HCT116 (cell line): Measurements from ENCODE around the gene PRICKLE2. TPM values are rescaled to one million over a fixed set of nuclear protein-coding genes. Genes with fewer than 3 reads are reported as not detected.

ENCODE experiments used
- ATAC-seq: fragments of 200-7000 bp; cut with Tn5 transposase; 2 replicates; pipeline ENCODE4 v1.9.1; 2020; ENCODE audit warnings: mild to moderate bottlenecking, moderate library complexity
- BruUV-seq: library from RNA; stranded (reverse); fragments of 400-500 nt; replicated peaks from 2 replicates; lab custom pipeline; 2021; lab: Mats Ljungman, UMichigan
- CTCF ChIA-PET: fragments of 300-600 bp; sonication (Branson Sonifier 250); formaldehyde crosslinking; loops from one replicate; lab custom pipeline; 2021; ENCODE audit warnings: antibody characterized with exemption; lab: Charles Lee
- POLR2A ChIA-PET: fragments of 300-600, 350-600 bp; sonication (Branson Sonifier 250); formaldehyde crosslinking; loops from one replicate; lab custom pipeline; 2021; ENCODE audit warnings: antibody characterized with exemption; lab: Charles Lee
- RAD21 ChIA-PET, 2 experiments: fragments of 300-600 bp; sonication (Branson Sonifier 250); formaldehyde crosslinking; loops; one replicate each; lab custom pipeline; 2023; ENCODE audit warnings: low total read pairs in 2 of 2; ENCODE audit not compliant: uncharacterized antibody in 2 of 2, unreplicated experiment in 2 of 2, low non-redundant PET in 1 of 2; lab: Charles Lee
- DNase-seq: peaks from one replicate; pipeline ENCODE4 v3.0.0-alpha.2; 2010; ENCODE audit warnings: low read depth, low spot score
- H2AFZ ChIP-seq: fragments of 200-600 bp; shearing (Covaris generic), sonication (generic); 2 replicates; pipeline ENCODE4 v1.6.1; 2017; ENCODE audit warnings: low read depth, mixed run types, mixed read lengths, antibody characterized with exemption, low read length; ENCODE audit not compliant: poor library complexity, severe bottlenecking
- H3K27ac ChIP-seq: 2 replicates; pipeline ENCODE4 v1.5.1; 2012; ENCODE audit warnings: low read depth, low read length
- H3K27me3 ChIP-seq: fragments of 200-600 bp; sonication (generic); 2 replicates; pipeline ENCODE4 v1.6.1; 2016; ENCODE audit warnings: mixed run types, low read length, mixed read lengths; ENCODE audit not compliant: insufficient read depth
- H3K36me3 ChIP-seq, 2 experiments: fragments of 200-500 bp in 1 of 2; fragments of 200-600 bp in 1 of 2; sonication (Bioruptor generic) in 1 of 2; sonication (generic) in 1 of 2; 2 replicates each; pipeline versions ENCODE4 v1.5.1 to v1.6.1; 2014 to 2016; ENCODE audit warnings: low read length in 2 of 2, inconsistent platforms in 1 of 2, mixed read lengths in 1 of 2, mixed run types in 1 of 2; ENCODE audit not compliant: insufficient read depth in 2 of 2, control insufficient read depth in 1 of 2
- H3K4me1 ChIP-seq, 2 experiments: fragments of 200-600 bp in 1 of 2; sonication (generic) in 1 of 2; 2 replicates each; pipeline versions ENCODE4 v1.5.1 to v1.6.1; 2012 to 2017; ENCODE audit warnings: low read length in 2 of 2, inconsistent platforms in 1 of 2, mild to moderate bottlenecking in 1 of 2, mixed read lengths in 1 of 2, mixed run types in 1 of 2, moderate library complexity in 1 of 2; ENCODE audit not compliant: insufficient read depth in 2 of 2, control insufficient read depth in 1 of 2
- H3K4me2 ChIP-seq: fragments of 200-600 bp; sonication (generic); 2 replicates; pipeline ENCODE4 v1.6.1; 2017; ENCODE audit warnings: mixed run types, low read length, mixed read lengths
- H3K4me3 ChIP-seq, 2 experiments: fragments of 200-600 bp in 1 of 2; sonication (generic) in 1 of 2; replicated peaks in 1 of 2; 2 replicates each; pipeline ENCODE4 v1.5.1; 2011 to 2016; ENCODE audit warnings: low read length in 2 of 2, control low read depth in 1 of 2, low read depth in 1 of 2, mild to moderate bottlenecking in 1 of 2, mixed read lengths in 1 of 2, mixed run types in 1 of 2
- H3K79me2 ChIP-seq: fragments of 200-600 bp; sonication (generic); 2 replicates; pipeline ENCODE4 v1.6.1; 2017; ENCODE audit warnings: mild to moderate bottlenecking, mixed run types, low read length, moderate library complexity, mixed read lengths; ENCODE audit not compliant: insufficient read depth
- H3K9ac ChIP-seq: fragments of 200-600 bp; sonication (generic); 2 replicates; pipeline ENCODE4 v1.6.1; 2016; ENCODE audit warnings: low read length, mixed read lengths
- H3K9me2 ChIP-seq: fragments of 200-600 bp; sonication (generic), shearing (Covaris generic); 2 replicates; pipeline ENCODE4 v1.6.1; 2017; ENCODE audit warnings: mixed run types, mild to moderate bottlenecking, moderate library complexity; ENCODE audit not compliant: insufficient read depth
- H3K9me3 ChIP-seq, 2 experiments: fragments of 200-500 bp in 1 of 2; fragments of 200-600 bp in 1 of 2; sonication (Bioruptor generic) in 1 of 2; sonication (generic) in 1 of 2; 2 replicates each; pipeline ENCODE4 v1.6.1; 2014 to 2017; ENCODE audit warnings: low read length in 2 of 2, mixed read lengths in 2 of 2, inconsistent platforms in 1 of 2, low read depth in 1 of 2, mild to moderate bottlenecking in 1 of 2, mixed run types in 1 of 2, moderate library complexity in 1 of 2; ENCODE audit not compliant: control insufficient read depth in 1 of 2, insufficient read depth in 1 of 2
- H4K20me1 ChIP-seq: fragments of 200-600 bp; sonication (generic), shearing (Covaris generic); 2 replicates; pipeline ENCODE4 v1.6.1; 2017; ENCODE audit warnings: mixed run types, mild to moderate bottlenecking, moderate library complexity; ENCODE audit not compliant: insufficient read depth
- CEBPB ChIP-seq: IDR thresholded peaks from 2 replicates; pipeline ENCODE4 v1.6.1; 2012; ENCODE audit warnings: low read depth
- EZH2 ChIP-seq: fragments of 200-600 bp; sonication (generic); IDR thresholded peaks from 2 replicates; pipeline ENCODE4 v1.6.1; 2017; ENCODE audit warnings: antibody characterized with exemption, mixed run types
- EZH2phosphoT487 ChIP-seq: fragments of 200-600 bp; IDR thresholded peaks from 2 replicates; pipeline ENCODE4 v1.6.1; 2018; ENCODE audit warnings: antibody characterized with exemption, borderline replicate concordance
- JUND ChIP-seq: IDR thresholded peaks from 2 replicates; pipeline ENCODE4 v1.6.1; 2012
- POLR2A ChIP-seq: IDR thresholded peaks from 2 replicates; pipeline ENCODE4 v1.7.0; 2011; ENCODE audit warnings: borderline replicate concordance; ENCODE audit not compliant: insufficient read depth, insufficient read length; ENCODE audit errors: extremely low read depth
- SP1 ChIP-seq: IDR thresholded peaks from 2 replicates; pipeline ENCODE4 v1.6.1; 2012; ENCODE audit warnings: low read depth
- YY1 ChIP-seq: IDR thresholded peaks from 2 replicates; pipeline ENCODE4 v1.6.1; 2011; ENCODE audit warnings: low read length, low read depth, moderate library complexity, mild to moderate bottlenecking; ENCODE audit not compliant: insufficient replicate concordance; ENCODE audit errors: extremely low read depth
- ZBTB33 ChIP-seq: IDR thresholded peaks from 2 replicates; pipeline ENCODE4 v1.6.1; 2011; ENCODE audit warnings: mild to moderate bottlenecking, low read length, moderate library complexity; ENCODE audit not compliant: insufficient replicate concordance; ENCODE audit errors: extremely low read depth
- intact Hi-C: fragments of 100-400 bp; cut with micrococcal nuclease; formaldehyde crosslinking; loops from 2 replicates; pipeline ENCODE4 v1.10.0; 2022
- total RNA-seq: library from RNA; stranded (reverse); gene quantifications from one replicate; pipeline ENCODE4 v1.2.1, GENCODE V29; 2021; ENCODE audit not compliant: unreplicated experiment

PRICKLE2 gene
- total RNA-seq, 1 experiment from 2014 or later, result 0.05 TPM

GRCh38 chr3:64179860-64180259, 45.4 kb downstream of the PRICKLE2 start:
- H3K27me3 ChIP-seq, result 0 out of 2 replicates have a peak, but pooled peaks cover 17% of the 10 kb centered on the region
- ChIA-PET POLR2A (no interaction called here), CTCF (no interaction called here), RAD21 (no interaction called here)
- DNase-seq, result no peak
- H3K4me1 ChIP-seq, result no peaks in the 10 kb centered on the region
- no peaks in the 10 kb centered on the region for H3K36me3 ChIP-seq
- no peaks in the 10 kb centered on the region for H4K20me1 ChIP-seq
- TF ChIP-seq CEBPB (no peak), YY1 (no peak), POLR2A (no peak), EZH2phosphoT487 (no peak)
- no peak overlapping the region for H3K27ac ChIP-seq
- intact Hi-C loops, result no loop called here
- H3K79me2 ChIP-seq, result no peaks in the 10 kb centered on the region
- no peak overlapping the region for H2AFZ ChIP-seq
- no peak overlapping the region for H3K4me3 ChIP-seq
- H3K4me2 ChIP-seq, result no peak overlapping the region
- no peak overlapping the region for H3K9ac ChIP-seq
- no TSS peak for BruUV-seq
- no peak for ATAC-seq
- H3K9me3 ChIP-seq, result no peaks in the 10 kb centered on the region
- H3K9me2 ChIP-seq, result no peaks in the 10 kb centered on the region

GRCh38 chr3:64179249-64179648, 46.0 kb downstream of the PRICKLE2 start:
- Histone ChIP-seq H3K4me3 (no peak overlapping the region), H3K9me3 (no peaks in the 10 kb centered on the region), H3K4me1 (no peaks in the 10 kb centered on the region), H3K9ac (no peak overlapping the region), H3K9me2 (no peaks in the 10 kb centered on the region), H2AFZ (no peak overlapping the region), H3K36me3 (no peaks in the 10 kb centered on the region), H3K27ac (no peak overlapping the region), H3K79me2 (no peaks in the 10 kb centered on the region)
- ATAC-seq (no peak), DNase-seq (no peak)
- CTCF ChIA-PET, result no interaction called here
- RAD21 ChIA-PET, result no interaction called here
- no TSS peak for BruUV-seq
- intact Hi-C loops, result no loop called here
- POLR2A ChIA-PET, result no interaction called here
- no peak for TF ChIP-seq EZH2
- TF ChIP-seq SP1, result no peak
- no peak for TF ChIP-seq JUND
- TF ChIP-seq ZBTB33, result no peak
- TF ChIP-seq, all 23 proteins: peak for 0
- Histone ChIP-seq H4K20me1 (no peaks in the 10 kb centered on the region), H3K27me3 (peaks cover 23% of the 10 kb centered on the region; the same call in 1 of the 2 replicates), H3K4me2 (no peak overlapping the region)
